HepG2 (cell line): ENCODE results near the gene PSMC2. TPM values are rescaled to one million over a fixed set of nuclear protein-coding genes. Genes with fewer than 3 reads are reported as not detected.

Experiments
- ATAC-seq: fragments of 200-7000 bp; cut with Tn5 transposase; 3 replicates; pipeline ENCODE4 v1.9.1; 2020; ENCODE audit warnings: mild to moderate bottlenecking, moderate library complexity
- BruUV-seq: library from RNA; stranded (reverse); fragments of 400-500 nt; replicated peaks from 2 replicates; lab custom pipeline; 2021; lab: Mats Ljungman, UMichigan
- CTCF ChIA-PET: fragments of 300-600 bp; formaldehyde crosslinking; extraction: SDS; loops from one replicate; lab custom pipeline; 2021; ENCODE audit warnings: low total read pairs, inconsistent platforms, low intra/inter-chr PET ratio; lab: Yijun Ruan, JAX
- POLR2A ChIA-PET: fragments of 350-600 bp; sonication (Branson Sonifier 250); formaldehyde crosslinking; loops from one replicate; lab custom pipeline; 2020; ENCODE audit warnings: antibody characterized with exemption, inconsistent platforms; lab: Yijun Ruan, JAX
- DNase-seq: peaks from one replicate; pipeline ENCODE4 v3.0.0-alpha.2; 2015; ENCODE audit warnings: low spot score
- FAIRE-seq: peaks from 3 replicates; lab custom pipeline; 2011; peaks lifted over from hg19 to GRCh38; lab: Jason Lieb, UNC
- H2AFZ ChIP-seq: one replicate; pipeline ENCODE4 v1.6.1; 2011; ENCODE audit warnings: low read length, inconsistent platforms
- H3K27ac ChIP-seq: fragments of 300-600 bp; 3 replicates; pipeline ENCODE4 v1.8.0; 2011; ENCODE audit warnings: mixed run types, mild to moderate bottlenecking, mixed read lengths, low read length, inconsistent platforms; ENCODE audit not compliant: insufficient read depth; ENCODE audit errors: extremely low read length
- H3K27me3 ChIP-seq, 2 experiments: fragments of 200-600 bp in 1 of 2; 2 replicates in 1 of 2; 3 replicates in 1 of 2; pipeline versions ENCODE4 v1.6.0 to v1.8.0; 2011; ENCODE audit warnings: low read length in 2 of 2, mild to moderate bottlenecking in 2 of 2, moderate library complexity in 2 of 2, inconsistent platforms in 1 of 2; ENCODE audit not compliant: insufficient read depth in 2 of 2, control insufficient read depth in 1 of 2
- H3K36me3 ChIP-seq, 2 experiments: fragments of 200-600 bp in 1 of 2; replicated peaks in 1 of 2; 2 replicates in 1 of 2; 3 replicates in 1 of 2; pipeline versions ENCODE4 v1.5.1 to v1.8.0; 2011; ENCODE audit warnings: low read length in 2 of 2, inconsistent platforms in 1 of 2; ENCODE audit not compliant: insufficient read depth in 2 of 2, control insufficient read depth in 1 of 2
- H3K4me1 ChIP-seq: 2 replicates; pipeline ENCODE4 v1.5.1; 2012; ENCODE audit warnings: low read length, inconsistent platforms; ENCODE audit not compliant: insufficient read depth
- H3K4me2 ChIP-seq: 2 replicates; pipeline ENCODE4 v1.6.0; 2011; ENCODE audit warnings: low read depth, low read length, inconsistent platforms
- H3K4me3 ChIP-seq, 3 experiments: fragments of 200-600 bp in 1 of 3; sonication (generic), shearing (Covaris generic) in 1 of 3; replicated peaks in 1 of 3; 2 replicates each; pipeline ENCODE4 v1.5.1; 2011 to 2016; ENCODE audit warnings: low read length in 3 of 3, inconsistent platforms in 2 of 3, low read depth in 2 of 3, mild to moderate bottlenecking in 2 of 3, control low read depth in 1 of 3, mixed read lengths in 1 of 3; ENCODE audit not compliant: insufficient read depth in 1 of 3
- H3K79me2 ChIP-seq: one replicate; pipeline ENCODE4 v1.6.1; 2011; ENCODE audit warnings: low read length, inconsistent platforms; ENCODE audit not compliant: insufficient read depth
- H3K9ac ChIP-seq: 2 replicates; pipeline ENCODE4 v1.6.0; 2011; ENCODE audit warnings: mild to moderate bottlenecking, low read depth, low read length, inconsistent platforms; ENCODE audit not compliant: insufficient read depth
- H3K9me3 ChIP-seq: 2 replicates; pipeline ENCODE4 v1.5.1; 2012; ENCODE audit warnings: mild to moderate bottlenecking, low read length
- H4K20me1 ChIP-seq: 2 replicates; pipeline ENCODE4 v1.6.0; 2011; ENCODE audit warnings: inconsistent platforms, mild to moderate bottlenecking, low read length, moderate library complexity; ENCODE audit not compliant: insufficient read depth
- ARHGAP35 ChIP-seq: sonication (generic); formaldehyde crosslinking; IDR thresholded peaks from 2 replicates; pipeline ENCODE4 v1.9.0; 2022; ENCODE audit warnings: mild to moderate bottlenecking, inconsistent platforms, moderate library complexity, missing genetic modification reagents, borderline replicate concordance
- CBFB ChIP-seq: sonication (generic); formaldehyde crosslinking; IDR thresholded peaks from 2 replicates; pipeline ENCODE4 v1.4.0; 2020; ENCODE audit warnings: missing genetic modification reagents
- KDM5A ChIP-seq: fragments of 200-600 bp; sonication (generic); IDR thresholded peaks from 2 replicates; pipeline ENCODE4 v1.7.0; 2018; ENCODE audit warnings: antibody characterized with exemption, mild to moderate bottlenecking, low read length, borderline replicate concordance
- MAFF ChIP-seq: IDR thresholded peaks from 2 replicates; pipeline ENCODE4 v1.6.1; 2011; ENCODE audit warnings: low read depth, low read length, improper control_type of control experiment
- MAFK ChIP-seq, 2 experiments: IDR thresholded peaks in 1 of 2; conservative IDR thresholded peaks in 1 of 2; 2 replicates each; pipeline ENCODE4 v1.6.1; 2011; ENCODE audit warnings: improper control_type of control experiment in 2 of 2, low read length in 2 of 2
- ZNF24 ChIP-seq: fragments of 450-650 bp; IDR thresholded peaks from 2 replicates; pipeline ENCODE4 v1.6.1; 2017; ENCODE audit warnings: antibody characterized with exemption, mild to moderate bottlenecking
- WGBS: methylation state at CpG from one replicate; pipeline ENCODE4 v1.1.6; 2017; ENCODE audit warnings: low lambda C conversion rate; 5-methylcytosine and 5-hydroxymethylcytosine counted together
- in situ Hi-C: cut with HindIII; loops from 2 replicates; pipeline ENCODE4 v1.10.0; 2017; ENCODE audit warnings: low pct_unique_long_range_greater_than_20kb; ENCODE audit not compliant: extremely low pct_ligation_motif_present
- intact Hi-C: fragments of 100-400 bp; cut with micrococcal nuclease; formaldehyde crosslinking; loops from one replicate; pipeline ENCODE4 v1.10.0; 2022; ENCODE audit not compliant: unreplicated experiment
- polyA plus RNA-seq, 8 experiments: library from polyadenylated mRNA; depleted of rRNA in 3 of 8; stranded (reverse) in 7 of 8; unstranded in 1 of 8; fragments of >200 nt; fragmentation: Illumina TruSeq in 4 of 8; extraction: Trizol in 4 of 8; gene quantifications; 2 replicates each; pipeline versions ENCODE4 v1.2.1 to v1.2.3, GENCODE V29; 2011 to 2016; ENCODE audit warnings: low read depth in 4 of 8, missing spikeins in 1 of 8, mixed read lengths in 1 of 8; ENCODE audit not compliant: insufficient read depth in 1 of 8
- total RNA-seq, 5 experiments: library from RNA; depleted of rRNA; stranded (reverse); fragments of >200 nt; fragmentation: Illumina TruSeq; extraction: Trizol; gene quantifications; 2 replicates each; pipeline ENCODE4 v1.2.3, GENCODE V29; 2016; ENCODE audit warnings: low read depth in 1 of 5

The PSMC2 gene
- total and polyA plus RNA-seq, 2 of the 13 experiments (the other 11 are each of a cell fraction or from before 2014, with no cell fraction given) = 89.9 to 181 TPM

DNA sequence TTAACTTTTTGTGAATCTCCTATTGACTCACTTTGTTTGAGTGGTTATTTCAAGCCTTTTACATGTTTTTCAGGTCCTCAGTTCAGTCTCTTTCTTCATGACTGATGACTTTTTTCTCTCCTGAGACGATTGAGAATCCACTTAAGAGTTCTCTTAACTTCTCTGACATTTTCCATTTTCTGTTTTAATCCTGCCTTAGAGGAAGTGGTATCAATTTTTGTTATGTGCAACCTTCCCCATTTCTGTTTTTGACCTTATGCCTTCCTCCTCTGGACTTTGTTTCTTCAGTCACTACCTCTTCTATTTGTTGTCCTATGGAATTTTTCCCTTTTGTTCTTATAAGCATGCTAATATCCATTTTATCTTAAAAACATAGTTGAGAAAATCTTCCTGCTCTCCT lies 2.4 kb downstream of the PSMC2 start:
- peaks cover 62% of the 10 kb centered on the region for H3K79me2 ChIP-seq
- H3K9ac ChIP-seq = no peak overlapping the region; the same call in 1 of the 2 replicates
- in situ Hi-C loops = loop anchor here (10.0 kb wide), 1 partner anchor 55 kb away; no protein-coding TSS in a partner anchor
- intact Hi-C loops = no loop called here
- FAIRE-seq (no peak), ATAC-seq (no peak), DNase-seq (no peak)
- CTCF ChIA-PET = no interaction called here
- H3K27me3 ChIP-seq = no peaks in the 10 kb centered on the region; a peak in 1 of 5 replicates
- peaks cover 2 to 18% of the 10 kb centered on the region in 2 experiments; a peak in 3 of 5 replicates for H3K36me3 ChIP-seq
- no peak overlapping the region for H2AFZ ChIP-seq
- 64% methylated on average over 1 of the region's 1 CpG for WGBS
- peak overlapping the region; percentile 88 for H3K4me2 ChIP-seq
- H3K4me1 ChIP-seq = peaks cover 42% of the 10 kb centered on the region
- POLR2A ChIA-PET = no interaction called here
- TF ChIP-seq ZNF24 (no peak), KDM5A (no peak), ARHGAP35 (CRISPR knock-in tag) (no peak)
- no peaks in the 10 kb centered on the region for H3K9me3 ChIP-seq
- H4K20me1 ChIP-seq = peaks cover 7% of the 10 kb centered on the region; the same call in 1 of the 2 replicates
- H3K4me3 ChIP-seq = peak overlapping the region in 1 of 3 experiments; percentile 3; a peak in 1 of 6 replicates
- no TSS peak for BruUV-seq
- H3K27ac ChIP-seq = no peak overlapping the region

DNA sequence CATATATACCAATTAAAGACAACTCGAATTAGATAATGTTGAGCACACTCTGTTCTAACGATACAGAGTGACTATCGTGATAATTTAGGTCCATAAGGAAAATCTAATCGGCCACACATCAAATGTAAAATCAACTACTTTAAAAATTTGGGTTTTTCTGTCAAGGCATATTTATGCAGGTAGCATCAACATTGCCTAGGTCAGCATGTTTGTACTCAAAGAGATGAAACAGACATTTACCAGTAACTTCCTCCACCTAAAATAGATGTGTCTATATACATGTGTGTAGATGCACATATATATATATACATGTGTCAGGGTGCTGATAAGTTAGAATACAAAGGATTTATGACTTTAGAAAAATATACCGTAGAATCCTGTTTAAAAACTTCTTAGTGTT lies 22.0 kb downstream of the PSMC2 start:
- BruUV-seq = no TSS peak
- CTCF ChIA-PET = no interaction called here
- FAIRE-seq = no peak

More for the DNA sequence above, 22.0 kb downstream of the PSMC2 start:
- Histone ChIP-seq H3K9ac (no peak overlapping the region), H3K79me2 (no peaks in the 10 kb centered on the region), H3K4me1 (no peaks in the 10 kb centered on the region), H3K36me3 (peaks cover 12 to 29% of the 10 kb centered on the region in 2 experiments), H3K4me2 (no peak overlapping the region), H3K4me3 (no peak overlapping the region), H4K20me1 (no peaks in the 10 kb centered on the region), H3K27me3 (no peaks in the 10 kb centered on the region), H3K9me3 (no peaks in the 10 kb centered on the region), H3K27ac (no peak overlapping the region), H2AFZ (no peak overlapping the region)
- DNase-seq = no peak
- intact Hi-C loops = no loop called here
- in situ Hi-C loops = no loop called here
- 98% methylated on average over 5 of the region's 5 CpGs for WGBS
- TF ChIP-seq MAFK (conservative IDR thresholded peaks at IDR 0.05 in 1 of 2, IDR thresholded peaks at IDR 0.05 in 1 of 2; ENCODE audit: low read length in 2 of 2) (peak; percentile 72 to 89), MAFF (peak; percentile 79), CBFB (CRISPR knock-in tag) (no peak)
- POLR2A ChIA-PET = no interaction called here
- no peak for ATAC-seq
